NCI-H748 (cell line): Measurements from ENCODE around the gene ARSG.
"Not testable (repeated sequence)": the region's sequence is repeated elsewhere in the genome, so short reads cannot be mapped to it uniquely, and the experiment has no call there.

ENCODE experiments used
- DNase-seq: peaks from one replicate; lab custom pipeline; 2025; ENCODE audit not compliant: unreplicated experiment; lab: John Stamatoyannopoulos, UW

Gene ARSG

DNA sequence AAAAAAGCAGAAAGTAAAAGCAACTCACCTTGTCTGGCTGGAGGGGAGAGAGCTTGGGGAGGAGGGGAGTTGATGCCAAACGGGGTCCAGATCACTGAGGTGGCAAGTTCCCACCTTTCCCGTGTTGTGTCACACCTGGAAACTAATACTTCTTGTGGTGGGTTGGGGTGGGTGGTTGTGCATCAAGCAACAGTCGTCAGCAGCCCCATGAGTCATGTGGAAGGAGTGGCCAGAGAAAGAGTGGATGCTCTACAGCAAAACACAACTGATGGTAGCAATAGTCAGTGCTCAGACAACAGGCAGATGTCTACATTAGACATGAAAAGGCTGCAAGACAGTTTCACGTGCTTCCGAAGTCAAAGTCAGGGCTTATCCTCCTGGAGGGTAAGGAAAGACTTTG lies 35.4 kb downstream of the ARSG start:
- DNase-seq: no peak

- DNase-seq: no peak
Observed at GRCh38 chr17:68327823-68328557, 36.7 kb downstream of the ARSG start.

GRCh38 chr17:68328676-68329075 lies 37.4 kb downstream of the ARSG start:
- no peak for DNase-seq

- no peak for DNase-seq
Observed at GRCh38 chr17:68329331-68329730, 38.0 kb downstream of the ARSG start.

GRCh38 chr17:68331932-68332331 lies 40.6 kb downstream of the ARSG start:
- DNase-seq: peak; percentile 17

DNA sequence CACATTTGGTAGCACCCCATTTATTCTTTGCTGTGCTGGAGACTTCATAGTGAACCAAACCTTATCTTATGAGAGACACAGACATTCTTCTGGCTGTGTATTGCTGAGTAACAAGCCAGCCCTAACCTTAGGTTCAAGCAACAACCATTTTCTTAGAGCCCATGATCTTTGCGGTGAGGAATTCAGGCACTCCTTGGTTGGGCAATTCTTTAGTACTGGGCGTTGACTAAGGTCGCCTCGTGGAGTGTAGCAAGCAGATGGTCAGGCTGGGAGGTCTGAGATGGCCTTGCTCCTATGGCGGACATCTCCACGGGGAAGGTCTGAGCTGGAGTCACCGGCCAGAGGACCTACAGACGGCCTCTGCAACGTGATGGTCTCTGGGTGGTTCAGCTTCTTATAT lies 43.1 kb downstream of the ARSG start:
- no peak for DNase-seq

GRCh38 chr17:68341482-68341881 lies 50.2 kb downstream of the ARSG start:
- no peak for DNase-seq

GRCh38 chr17:68343976-68344375 lies 52.7 kb downstream of the ARSG start:
- DNase-seq: no peak

GRCh38 chr17:68344701-68345136 lies 53.4 kb downstream of the ARSG start:
- DNase-seq: no peak

DNA sequence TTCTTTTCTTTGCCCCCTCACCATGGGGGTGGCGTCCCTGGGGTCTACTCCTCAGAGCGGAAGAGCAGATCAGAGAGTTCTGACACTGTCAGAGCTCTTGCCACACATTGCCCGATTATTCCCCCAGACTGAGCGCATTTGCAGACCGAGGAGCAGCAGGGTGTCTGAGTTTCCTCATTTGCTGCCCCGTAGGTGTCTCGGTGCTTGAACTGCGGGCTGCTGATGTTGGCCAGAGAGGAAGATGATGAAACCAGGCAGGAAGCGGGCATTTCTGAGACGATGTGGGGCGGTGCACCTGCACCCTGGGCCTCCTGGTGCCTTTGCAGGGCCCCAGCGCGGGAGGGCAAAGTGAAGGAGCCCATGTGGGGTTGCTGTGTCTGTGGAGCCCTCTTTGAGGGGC lies 55.2 kb downstream of the ARSG start:
- DNase-seq: no peak

DNA sequence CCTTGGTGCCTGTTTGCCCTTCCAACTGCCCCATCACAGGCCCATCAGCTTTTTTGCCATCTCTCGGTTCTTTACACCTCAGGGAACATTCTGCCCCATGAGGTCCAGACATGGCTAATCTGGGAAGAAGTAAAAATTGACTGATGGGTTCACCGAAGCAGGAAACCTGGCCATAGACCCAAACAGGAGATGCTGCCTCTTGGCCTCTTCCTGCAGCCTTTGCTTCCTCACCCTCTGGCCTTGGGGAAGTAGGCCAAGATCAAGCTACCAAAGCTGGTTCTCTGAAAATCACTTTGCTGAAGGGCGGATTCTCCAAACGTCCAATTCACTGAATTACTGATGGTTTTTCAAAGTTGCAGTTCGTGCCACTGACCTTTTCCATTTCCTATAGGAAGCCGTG lies 56.1 kb downstream of the ARSG start:
- no peak for DNase-seq

DNA sequence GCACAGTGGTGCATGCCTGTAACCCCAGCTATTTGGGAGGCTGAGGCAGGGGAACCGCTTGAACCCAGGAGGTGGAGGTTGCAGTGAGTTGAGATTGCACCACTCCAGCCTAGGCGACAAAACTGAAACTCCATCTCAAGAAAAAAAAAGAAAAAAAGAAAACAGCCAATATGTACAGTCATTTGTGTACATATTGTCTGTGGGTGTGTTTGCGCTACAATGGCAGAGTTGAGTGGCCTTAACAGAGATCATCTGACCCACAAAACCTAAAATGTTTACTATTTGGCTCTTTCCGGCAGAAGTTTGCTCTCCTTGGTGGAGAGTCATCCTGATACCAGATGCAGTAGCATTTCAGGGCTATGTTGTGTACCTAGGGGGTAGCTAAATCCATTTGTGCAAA lies 57.9 kb downstream of the ARSG start:
- DNase-seq: no peak

GRCh38 chr17:68351395-68351794 lies 60.1 kb downstream of the ARSG start:
- peak; percentile 10 for DNase-seq

DNA sequence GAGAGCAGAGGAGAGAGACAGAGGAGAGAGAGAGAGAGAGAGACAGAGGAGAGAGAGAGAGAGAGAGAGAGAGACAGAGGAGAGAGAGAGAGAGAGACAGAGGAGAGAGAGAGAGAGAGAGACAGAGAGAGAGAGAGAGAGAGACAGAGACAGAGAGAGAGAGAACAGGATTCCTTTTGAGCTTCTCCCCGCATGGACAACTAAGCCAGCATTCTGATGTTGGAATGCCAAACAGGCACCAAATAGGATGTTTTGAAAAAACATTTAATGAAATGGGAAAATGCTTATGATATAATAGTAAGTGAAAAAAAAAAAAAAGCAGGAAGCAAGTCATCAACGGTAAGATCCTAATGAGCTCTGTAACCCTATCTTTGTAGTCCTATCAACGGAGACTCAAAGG lies 60.7 kb downstream of the ARSG start:
- no peak for DNase-seq

GRCh38 chr17:68352671-68353070 lies 61.4 kb downstream of the ARSG start:
- DNase-seq: not testable (repeated sequence)

- DNase-seq: no peak
Observed at GRCh38 chr17:68353111-68353521, 61.8 kb downstream of the ARSG start.

GRCh38 chr17:68354311-68354710 lies 63.0 kb downstream of the ARSG start:
- DNase-seq: not testable (repeated sequence)

- not testable (repeated sequence) for DNase-seq
Observed at GRCh38 chr17:68355108-68355507, 63.8 kb downstream of the ARSG start.

DNA sequence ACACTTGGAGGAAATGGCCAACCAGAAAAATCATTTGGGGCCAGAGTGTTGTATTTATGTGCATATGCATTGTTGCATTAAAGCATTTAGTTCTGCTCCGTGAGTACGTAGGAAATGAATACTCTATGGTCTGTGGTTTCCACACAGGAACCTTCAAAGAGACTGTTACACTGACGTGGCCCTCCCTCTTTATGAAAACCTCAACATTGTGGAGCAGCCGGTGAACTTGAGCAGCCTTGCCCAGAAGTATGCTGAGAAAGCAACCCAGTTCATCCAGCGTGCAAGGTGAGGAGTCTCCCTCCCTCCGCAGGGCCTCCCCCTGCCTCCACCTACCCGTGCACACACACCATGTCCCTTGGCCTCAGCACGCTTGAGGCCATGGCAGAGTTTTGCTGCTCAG lies 65.2 kb downstream of the ARSG start:
- DNase-seq: no peak

GRCh38 chr17:68356949-68357455 lies 65.7 kb downstream of the ARSG start:
- DNase-seq: no peak

DNA sequence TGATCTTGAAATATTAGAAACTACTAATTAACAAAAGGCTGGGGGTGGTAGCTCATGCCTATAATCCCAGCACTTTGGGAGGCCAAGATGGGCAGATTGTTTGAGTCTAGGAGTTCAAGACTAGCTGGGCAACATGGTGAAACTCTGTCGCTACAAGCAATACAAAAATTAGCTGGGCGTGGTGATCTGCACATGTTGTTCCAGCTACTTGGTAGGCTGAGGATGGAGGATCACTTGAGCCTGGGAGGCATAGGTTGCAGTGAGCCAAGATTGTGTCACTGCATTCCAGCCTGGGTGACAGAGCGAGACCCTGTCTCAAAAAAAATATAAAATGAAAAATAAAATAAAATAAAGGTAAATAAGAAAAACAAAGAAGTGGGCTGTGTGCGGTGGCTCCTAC lies 66.6 kb downstream of the ARSG start:
- DNase-seq: no peak

- no peak for DNase-seq
Observed at GRCh38 chr17:68359791-68360535, 68.7 kb downstream of the ARSG start.
